ENCODE measurements around the gene CBX1. TPM values are rescaled to one million over a fixed set of nuclear protein-coding genes. Genes with fewer than 3 reads are reported as not detected.

CBX1 gene
- 10 to 100 TPM; 24.0 to 59.0 (median 28.9) TPM for total RNA-seq

DNA sequence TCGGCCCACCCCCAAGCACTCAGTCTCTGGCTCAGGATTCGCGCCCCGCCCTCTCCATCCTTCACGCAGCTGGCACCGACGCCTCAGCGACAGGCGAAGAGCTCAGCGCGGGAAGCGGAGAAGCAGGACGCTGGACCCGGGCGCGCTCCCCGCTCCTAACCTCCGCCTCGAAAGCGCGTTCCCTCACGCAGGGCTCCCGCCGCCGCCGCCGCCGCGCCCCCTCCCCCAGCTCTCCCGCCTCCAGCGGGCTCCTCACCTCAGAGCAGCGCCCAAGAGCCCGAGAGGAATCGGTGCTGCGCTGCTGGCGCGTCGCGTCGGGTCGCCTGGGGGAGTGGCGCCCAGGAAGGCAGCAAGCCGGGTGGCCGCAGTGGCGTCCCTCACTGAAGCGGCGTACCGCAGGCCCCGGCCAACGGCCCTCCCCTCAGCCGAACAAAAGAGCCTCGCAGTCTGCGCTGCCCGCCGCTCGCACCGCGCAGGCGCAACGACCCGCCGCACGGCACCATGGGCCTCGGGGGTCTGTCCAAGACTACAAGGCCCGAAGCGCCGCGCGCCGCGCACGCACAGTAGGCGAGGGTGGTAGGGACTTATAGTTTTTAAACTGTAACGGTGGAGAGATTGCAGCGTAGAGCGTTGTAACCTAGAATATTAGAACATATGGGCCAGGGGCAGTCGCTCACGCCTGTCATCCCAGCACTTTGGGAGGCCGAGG, at the start of gene CBX1:
Gene CBX1, minus strand, starts transcription at position 467 of the 709 bp plus-strand sequence. CDS start 24,474 bp downstream, outside the sequence.
- peaks cover 0 to 29% (median 6%) of the 10 kb centered on the region in 4 donors for H3K4me1 ChIP-seq
- H3K27me3 ChIP-seq: no peaks in the 10 kb centered on the region
- TF ChIP-seq POLR2A (IDR thresholded peaks at IDR 0.05): peak in 1 of 2 donors; percentile 59
- peak in 1 of 2 donors; percentile 91 for TF ChIP-seq EP300 (IDR thresholded peaks at IDR 0.05)
- TF ChIP-seq, protein P1, sequence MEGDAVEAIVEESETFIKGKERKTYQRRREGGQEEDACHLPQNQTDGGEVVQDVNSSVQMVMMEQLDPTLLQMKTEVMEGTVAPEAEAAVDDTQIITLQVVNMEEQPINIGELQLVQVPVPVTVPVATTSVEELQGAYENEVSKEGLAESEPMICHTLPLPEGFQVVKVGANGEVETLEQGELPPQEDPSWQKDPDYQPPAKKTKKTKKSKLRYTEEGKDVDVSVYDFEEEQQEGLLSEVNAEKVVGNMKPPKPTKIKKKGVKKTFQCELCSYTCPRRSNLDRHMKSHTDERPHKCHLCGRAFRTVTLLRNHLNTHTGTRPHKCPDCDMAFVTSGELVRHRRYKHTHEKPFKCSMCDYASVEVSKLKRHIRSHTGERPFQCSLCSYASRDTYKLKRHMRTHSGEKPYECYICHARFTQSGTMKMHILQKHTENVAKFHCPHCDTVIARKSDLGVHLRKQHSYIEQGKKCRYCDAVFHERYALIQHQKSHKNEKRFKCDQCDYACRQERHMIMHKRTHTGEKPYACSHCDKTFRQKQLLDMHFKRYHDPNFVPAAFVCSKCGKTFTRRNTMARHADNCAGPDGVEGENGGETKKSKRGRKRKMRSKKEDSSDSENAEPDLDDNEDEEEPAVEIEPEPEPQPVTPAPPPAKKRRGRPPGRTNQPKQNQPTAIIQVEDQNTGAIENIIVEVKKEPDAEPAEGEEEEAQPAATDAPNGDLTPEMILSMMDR (IDR thresholded peaks at IDR 0.05): peak in 1 of 5 experiments; percentile 16
- peak; percentile 82 for DNase-seq (ENCODE audit: low spot score in 2 of 2)
- peak within 1 kb of the TSS; percentile 68 to 94 (median 90) for H3K27ac ChIP-seq
- H3K36me3 ChIP-seq: no peaks in the 10 kb centered on the region
- H3K4me3 ChIP-seq: peak within 1 kb of the TSS; percentile 77 to 98 (median 96)
- WGBS, 2 donors: 0 to 1% methylated on average over 30 to 38 of the region's 79 CpGs
- no peaks in the 10 kb centered on the region for H3K9me3 ChIP-seq

DNA sequence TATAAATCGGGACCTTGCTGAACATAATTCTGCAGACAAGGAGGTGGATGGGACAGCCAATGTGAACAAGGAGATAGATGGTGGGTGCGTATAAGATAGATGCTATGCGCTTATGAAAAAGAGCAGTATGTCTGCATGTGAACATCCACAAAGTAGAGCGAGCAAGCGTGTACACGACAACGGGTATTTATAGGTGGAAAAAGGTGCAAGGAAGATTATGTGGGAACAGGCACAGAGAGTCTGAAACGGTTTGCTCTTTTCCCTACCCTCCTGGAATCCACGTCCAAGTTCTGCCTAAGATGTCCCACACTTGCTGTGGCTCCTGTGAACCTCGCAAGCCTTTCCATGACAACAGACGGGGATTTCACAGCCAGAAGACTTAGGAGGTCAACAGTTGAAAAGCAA, 49.3 kb upstream of the CBX1 start:
- no peak overlapping the region for H3K27ac ChIP-seq
- H3K4me3 ChIP-seq: no peak overlapping the region
- H3K27me3 ChIP-seq: peaks cover 0 to 76% of the 10 kb centered on the region in 2 donors
- H3K36me3 ChIP-seq: no peaks in the 10 kb centered on the region
- no peaks in the 10 kb centered on the region for H3K9me3 ChIP-seq
- no peak for TF ChIP-seq POLR2A (IDR thresholded peaks at IDR 0.05)
- TF ChIP-seq, protein P1 (IDR thresholded peaks at IDR 0.05): no peak
- no peak for TF ChIP-seq EP300 (IDR thresholded peaks at IDR 0.05)
- no peaks in the 10 kb centered on the region for H3K4me1 ChIP-seq
- 57 to 59% methylated on average over 11 of the region's 11 CpGs for WGBS, 2 donors
- DNase-seq (ENCODE audit: low spot score in 2 of 2): no peak

DNA sequence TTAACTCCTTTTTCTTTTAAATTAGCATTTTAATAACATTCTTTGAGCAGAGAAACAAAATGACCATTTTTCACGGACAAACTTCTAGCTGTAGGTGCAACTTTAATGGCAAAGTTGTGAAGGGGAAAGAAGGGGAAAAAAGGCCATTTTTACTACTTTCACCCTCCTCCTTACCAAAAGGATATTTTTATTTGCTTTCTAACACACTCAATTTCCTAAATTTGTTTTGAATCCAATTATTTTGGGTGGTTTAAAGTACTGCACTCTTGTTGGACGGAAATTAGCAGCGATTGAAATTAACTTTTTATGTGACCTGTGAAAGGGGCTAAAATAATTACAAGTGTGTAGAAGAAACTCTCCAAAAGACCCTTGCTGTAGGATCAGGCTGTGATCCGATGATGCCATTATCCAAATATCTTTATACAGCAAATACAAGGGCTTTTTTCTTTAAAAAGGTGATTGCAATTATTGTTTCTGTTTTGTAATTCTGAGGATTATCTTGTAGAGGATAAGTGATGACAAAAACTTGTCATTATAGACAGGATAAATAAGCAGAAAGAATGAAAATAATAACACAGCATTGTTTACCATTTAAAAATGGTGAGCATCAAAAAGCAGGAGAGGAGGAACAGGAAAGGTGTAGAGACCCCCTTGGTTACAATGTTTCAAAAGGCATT, 48.6 kb upstream of the CBX1 start:
- WGBS, 2 donors: 55 to 63% methylated on average over 4 of the region's 4 CpGs
- no peaks in the 10 kb centered on the region for H3K9me3 ChIP-seq
- no peak for DNase-seq (ENCODE audit: low spot score in 2 of 2)
- TF ChIP-seq POLR2A (IDR thresholded peaks at IDR 0.05) (no peak), EP300 (IDR thresholded peaks at IDR 0.05) (no peak)
- TF ChIP-seq, protein P1 (IDR thresholded peaks at IDR 0.05): no peak
- no peak overlapping the region for H3K4me3 ChIP-seq
- peaks cover 0 to 69% of the 10 kb centered on the region in 2 donors for H3K27me3 ChIP-seq
- no peak overlapping the region for H3K27ac ChIP-seq
- H3K36me3 ChIP-seq: no peaks in the 10 kb centered on the region
- H3K4me1 ChIP-seq: no peaks in the 10 kb centered on the region

DNA sequence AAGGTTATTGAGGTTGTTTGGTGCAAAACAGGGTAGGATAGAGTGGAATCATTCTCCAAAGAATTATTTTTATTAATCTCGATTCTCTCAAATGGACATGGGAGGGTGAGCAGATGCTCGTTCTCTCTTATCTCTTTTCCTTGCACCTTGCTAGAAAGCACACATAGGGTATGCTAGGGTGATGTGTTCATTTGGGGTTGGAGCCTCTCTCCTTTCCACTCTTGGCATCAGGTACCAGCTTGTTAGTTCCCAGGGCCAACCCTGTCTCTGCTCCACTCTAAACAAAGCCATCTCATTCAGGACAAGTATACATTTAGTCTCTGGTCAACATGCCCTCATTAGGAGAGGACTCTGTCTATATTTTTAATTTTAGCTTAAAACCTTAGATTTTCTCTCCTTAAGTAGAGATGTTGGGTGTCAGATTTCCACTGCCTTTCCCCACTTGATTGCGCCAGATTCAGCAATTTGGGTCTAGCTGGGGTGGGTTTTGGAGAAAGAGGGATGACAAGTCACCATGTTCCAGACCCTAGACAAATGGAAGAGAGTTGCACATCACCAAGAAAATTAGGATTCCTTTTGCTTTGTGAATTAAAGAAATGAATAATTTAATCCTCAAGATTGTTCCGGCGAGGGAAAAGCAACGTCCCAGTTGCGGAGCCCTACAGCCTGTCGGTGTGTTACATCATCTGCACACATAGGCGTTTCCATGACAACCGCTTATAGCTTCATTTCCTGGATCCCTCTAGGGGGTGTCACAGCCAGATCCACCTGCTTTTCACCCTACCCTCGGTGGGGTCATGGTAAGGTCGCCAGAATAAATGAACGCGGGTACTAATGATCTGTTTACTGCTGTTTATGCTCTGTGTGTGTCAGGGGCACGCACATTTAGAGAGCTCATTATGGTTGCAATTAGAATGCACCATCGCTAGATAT, 47.8 kb upstream of the CBX1 start:
- no peak overlapping the region for H3K4me3 ChIP-seq
- peaks cover 0 to 63% of the 10 kb centered on the region in 2 donors for H3K27me3 ChIP-seq
- no peaks in the 10 kb centered on the region for H3K4me1 ChIP-seq
- no peaks in the 10 kb centered on the region for H3K36me3 ChIP-seq
- no peak for DNase-seq (ENCODE audit: low spot score in 2 of 2)
- TF ChIP-seq, protein P1 (IDR thresholded peaks at IDR 0.05): no peak
- no peak for TF ChIP-seq POLR2A (IDR thresholded peaks at IDR 0.05)
- no peak for TF ChIP-seq EP300 (IDR thresholded peaks at IDR 0.05)
- 36 to 37% methylated on average over 16 of the region's 16 CpGs for WGBS, 2 donors
- H3K9me3 ChIP-seq: no peaks in the 10 kb centered on the region
- no peak overlapping the region for H3K27ac ChIP-seq
